GM19023 (cell line): ENCODE data around the gene ANKRD11.
"Not testable (repeated sequence)": the region's sequence is repeated elsewhere in the genome, so short reads cannot be mapped to it uniquely, and the experiment has no call there.

Source experiments
- ATAC-seq: cut with Tn5 transposase; IDR thresholded peaks from one replicate; pipeline ENCODE4 v1.9.1; 2021; ENCODE audit warnings: mild to moderate bottlenecking, moderate library complexity; ENCODE audit not compliant: unreplicated experiment

Gene ANKRD11

DNA sequence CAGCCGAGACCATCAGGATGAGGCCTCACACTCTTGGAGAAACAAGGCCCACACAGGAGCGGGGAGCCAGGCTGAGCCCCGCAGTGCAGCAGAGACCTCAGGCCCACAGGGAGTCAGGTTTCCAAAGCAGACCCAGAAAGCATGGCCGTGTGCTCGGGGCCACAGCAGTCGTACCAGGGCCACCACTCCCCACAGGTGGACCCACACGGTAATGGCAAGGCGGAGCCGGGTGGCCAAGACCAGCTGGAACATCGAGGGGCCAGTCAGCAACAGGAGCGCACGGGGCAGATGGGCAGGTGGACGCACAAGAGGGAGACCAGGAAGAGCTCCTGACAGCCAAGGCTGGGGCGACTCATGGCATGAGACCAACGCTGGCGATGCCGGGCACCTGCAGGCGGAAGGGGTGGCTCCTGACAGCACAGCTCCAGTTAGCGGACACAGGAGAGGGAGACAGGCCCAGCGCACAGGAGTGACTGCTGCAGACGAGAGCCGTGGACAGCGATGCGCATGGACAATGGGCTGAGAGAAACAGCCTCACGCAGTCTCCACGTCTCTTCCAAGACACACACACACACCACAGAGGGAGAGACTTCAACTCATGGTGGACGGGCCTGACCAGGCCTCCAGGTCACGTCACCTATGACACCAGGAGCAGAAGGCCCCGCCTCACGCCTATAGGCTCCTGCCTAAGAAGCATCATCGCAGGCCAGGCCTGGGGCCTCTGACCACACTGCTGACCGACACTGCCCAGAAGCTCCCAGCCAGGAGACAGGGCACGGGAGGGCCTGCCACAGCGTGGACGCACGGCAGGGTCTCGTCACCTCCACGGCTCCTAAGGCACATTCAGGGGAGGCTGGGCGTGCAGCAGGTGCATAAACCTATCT is 214.3 kb downstream of the ANKRD11 start:
- ATAC-seq = no peak

- no peak for ATAC-seq
Observed at GRCh38 chr16:89275284-89275584, 215.1 kb downstream of the ANKRD11 start.

DNA sequence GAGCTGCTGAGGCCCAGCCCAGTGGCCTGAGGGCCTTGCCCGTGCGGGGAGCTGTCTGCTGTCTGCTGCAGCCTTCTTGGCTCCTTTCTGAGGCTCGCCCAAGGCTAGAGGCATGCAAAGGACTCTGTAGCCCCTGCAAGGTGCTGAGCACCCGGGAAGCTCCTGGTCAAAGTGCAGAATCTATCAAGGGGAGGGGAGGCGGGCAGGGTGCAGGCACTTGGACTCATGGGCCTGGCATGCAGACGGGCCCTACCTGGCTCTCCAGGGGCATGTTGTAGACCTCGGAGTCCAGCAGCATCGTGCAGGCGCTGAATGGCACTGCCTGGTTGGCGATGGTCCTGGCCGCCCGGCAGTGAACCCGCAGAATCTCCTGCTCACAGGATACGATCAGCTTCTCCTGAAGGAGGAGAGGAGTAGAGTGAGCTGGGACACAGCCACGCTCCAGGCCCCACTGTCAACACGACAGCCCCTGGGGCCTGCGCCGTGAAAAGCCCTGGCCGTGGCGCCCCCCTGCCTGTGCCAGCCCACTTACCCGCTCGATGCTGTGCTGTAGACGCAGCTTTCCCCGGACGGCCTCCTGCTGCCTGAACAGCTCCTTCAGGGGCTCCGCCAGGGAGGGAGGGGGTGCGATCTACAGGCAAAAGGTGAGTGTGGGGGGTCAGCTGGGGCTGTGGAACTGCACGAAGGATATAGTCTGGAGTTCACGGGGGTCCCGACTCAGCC is 215.6 kb downstream of the ANKRD11 start:
- no peak for ATAC-seq

DNA sequence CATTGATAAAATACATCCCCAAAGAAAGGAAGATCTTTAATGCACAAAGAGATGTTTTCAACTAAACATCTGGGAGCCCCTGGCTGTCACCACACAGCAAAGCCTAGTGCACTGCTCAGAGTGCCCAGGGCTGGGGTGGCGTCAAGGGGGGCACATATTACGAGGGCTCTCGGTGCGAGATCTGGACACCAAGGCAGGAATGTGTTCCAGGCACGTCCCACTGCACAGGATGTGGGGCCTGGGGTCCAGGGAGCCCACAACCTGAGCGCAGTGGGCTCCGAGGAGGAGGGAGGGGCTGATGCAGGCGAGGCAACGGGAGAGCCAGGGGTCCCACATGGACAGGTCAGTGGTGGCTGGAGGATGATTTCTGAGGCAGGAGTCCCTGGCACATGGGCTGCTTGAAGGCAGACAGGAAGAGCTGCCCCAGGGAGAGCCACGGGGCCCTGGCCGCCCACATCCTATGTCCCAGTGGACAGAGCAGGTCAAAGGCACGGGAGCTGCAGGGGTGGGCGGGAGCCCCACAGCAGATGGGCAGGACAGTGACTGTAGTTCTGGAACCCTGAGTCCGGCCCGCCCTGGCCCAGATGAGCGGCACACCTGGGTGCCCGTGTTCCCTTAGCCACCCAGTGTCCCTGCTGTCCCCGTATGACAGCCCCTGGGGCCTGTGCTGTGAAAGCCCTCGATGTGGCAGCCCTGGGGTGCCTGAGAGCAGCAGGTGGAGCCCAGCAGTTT is 216.5 kb downstream of the ANKRD11 start:
- ATAC-seq = no peak

DNA sequence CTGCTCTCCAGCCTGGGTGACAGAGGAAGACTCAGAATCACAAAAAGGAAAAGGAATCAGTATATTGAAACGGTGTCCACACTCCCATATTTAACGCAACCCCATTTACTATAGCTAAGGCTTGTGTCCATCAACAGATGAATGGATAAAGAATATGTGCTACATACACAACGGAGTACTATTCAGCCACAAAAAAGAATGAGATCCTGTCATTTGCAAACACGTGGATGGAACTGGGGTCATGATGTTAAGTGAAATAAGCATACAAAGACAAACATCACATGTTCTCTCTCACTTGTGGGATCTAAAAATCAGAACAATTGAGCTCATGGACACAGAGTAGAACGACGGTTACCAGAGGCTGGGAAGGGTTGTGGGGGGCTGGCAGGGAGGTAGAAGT is 217.7 kb downstream of the ANKRD11 start:
- ATAC-seq = no peak

- ATAC-seq = no peak
Observed at GRCh38 chr16:89270666-89271345, 219.6 kb downstream of the ANKRD11 start.

DNA sequence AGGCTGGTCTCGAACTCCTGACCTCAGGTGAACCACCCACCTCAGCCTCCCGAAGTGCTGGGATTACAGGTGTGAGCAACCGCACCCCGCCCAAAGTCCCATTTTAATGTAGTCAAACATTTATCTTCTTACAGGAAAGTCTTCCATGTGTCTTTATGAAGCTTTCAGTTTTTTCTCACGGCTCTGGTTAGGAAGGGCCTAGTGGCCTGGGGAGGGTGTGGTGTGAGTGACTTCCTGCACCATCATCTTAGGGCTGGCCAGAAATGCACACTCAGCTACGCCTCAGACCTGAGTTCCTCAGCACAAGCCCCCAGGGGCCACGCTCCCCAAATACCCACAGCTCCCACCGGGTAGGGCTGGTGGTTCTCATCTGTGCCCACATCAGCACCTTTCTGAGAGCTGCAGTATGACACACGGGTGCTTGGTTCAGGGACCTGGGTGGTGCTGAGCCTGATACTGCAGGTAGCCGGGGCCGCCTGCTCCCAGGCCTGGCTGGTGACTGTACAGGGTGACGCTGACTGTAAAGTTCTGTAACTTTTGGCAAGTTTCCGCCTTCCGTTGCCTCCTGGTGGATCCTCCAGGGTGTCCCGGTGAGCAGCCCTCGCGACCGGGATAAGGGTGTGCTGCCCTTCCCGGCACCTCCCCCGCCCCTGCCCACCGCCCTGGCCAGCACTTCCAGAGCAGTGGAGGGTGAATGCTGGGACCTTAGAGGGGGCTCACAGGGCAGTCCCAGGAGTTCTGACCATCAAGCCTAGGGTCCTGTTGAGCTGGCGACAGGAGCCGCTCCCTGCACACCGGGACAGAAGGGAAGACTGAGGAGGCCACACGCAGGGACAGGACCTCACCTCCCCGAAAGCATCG is 220.3 kb downstream of the ANKRD11 start:
- ATAC-seq = no peak

- ATAC-seq = no peak
Observed at GRCh38 chr16:89268987-89269735, 221.2 kb downstream of the ANKRD11 start.

DNA sequence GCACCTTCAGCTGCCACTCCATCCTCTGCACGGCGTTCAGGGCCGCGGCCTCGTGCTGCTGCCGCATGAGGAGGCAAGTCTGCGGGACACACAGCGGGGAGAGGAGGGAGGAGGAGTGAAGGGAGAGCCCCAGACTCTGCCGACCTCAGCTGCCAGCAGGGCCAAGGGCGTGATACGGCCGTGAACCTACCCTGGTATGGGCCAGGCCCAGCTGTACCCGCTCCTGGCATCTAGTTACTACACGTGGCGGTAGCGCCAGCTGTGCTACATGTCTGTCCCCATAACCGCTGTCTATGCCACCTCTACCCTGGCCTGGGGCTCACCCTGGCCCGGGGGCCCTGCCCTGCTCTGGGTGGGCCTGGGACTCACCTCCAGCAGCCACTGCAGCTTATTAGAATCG is 221.8 kb downstream of the ANKRD11 start:
- ATAC-seq = no peak

GRCh38 chr16:89267746-89268145 is 222.6 kb downstream of the ANKRD11 start:
- ATAC-seq = not testable (repeated sequence)

DNA sequence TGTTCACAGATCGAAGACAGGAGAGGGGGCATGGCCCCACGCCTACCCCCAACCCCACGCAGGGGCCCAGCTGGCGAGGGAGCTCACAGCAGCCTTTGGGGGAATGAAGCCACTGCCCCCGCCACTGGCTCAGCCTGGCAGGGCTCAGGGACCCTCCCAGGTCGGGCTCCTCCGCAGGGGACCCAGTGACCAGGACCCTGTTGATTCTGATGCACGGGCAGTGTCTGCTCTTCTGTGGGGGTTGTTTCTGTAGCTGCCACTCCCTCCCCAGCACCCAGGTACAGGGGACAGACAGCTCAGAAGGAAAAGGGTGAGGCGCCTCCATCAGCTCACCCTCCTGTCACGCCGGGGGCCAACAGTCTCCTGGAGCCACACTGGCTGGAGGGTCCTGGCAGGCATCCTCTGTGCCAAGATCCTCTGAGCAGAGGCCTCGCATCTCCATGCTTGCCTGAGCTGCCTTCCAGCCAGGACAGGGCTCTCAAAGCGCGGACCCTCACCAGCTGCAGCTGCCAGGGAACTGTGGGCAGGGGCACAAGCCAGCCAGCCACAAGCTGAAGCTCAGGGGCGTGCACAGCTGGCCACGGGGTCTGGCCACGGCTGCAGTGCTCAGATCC is 223.7 kb downstream of the ANKRD11 start:
- ATAC-seq = no peak

DNA sequence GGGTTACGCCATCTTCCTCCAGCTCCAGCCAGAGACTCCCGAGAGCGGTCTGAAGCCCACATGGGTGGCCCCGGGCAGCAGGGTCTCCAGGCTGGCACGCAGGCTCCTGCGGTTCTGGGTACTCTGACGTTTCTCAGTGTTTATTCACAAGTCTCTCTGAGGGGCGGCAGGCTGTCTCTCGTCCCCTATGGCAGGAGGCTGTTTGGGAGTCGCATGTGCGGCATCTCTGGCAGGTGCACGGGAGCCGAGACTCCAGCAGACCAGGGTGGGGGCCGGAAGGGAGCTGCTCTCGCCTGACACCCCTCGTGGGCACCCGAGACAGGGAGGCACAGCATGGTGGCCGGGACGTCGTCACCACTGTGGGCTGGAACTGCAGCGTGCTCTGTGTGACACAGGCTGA is 224.7 kb downstream of the ANKRD11 start:
- ATAC-seq = no peak

GRCh38 chr16:89264800-89265550 is 225.4 kb downstream of the ANKRD11 start:
- ATAC-seq = no peak

DNA sequence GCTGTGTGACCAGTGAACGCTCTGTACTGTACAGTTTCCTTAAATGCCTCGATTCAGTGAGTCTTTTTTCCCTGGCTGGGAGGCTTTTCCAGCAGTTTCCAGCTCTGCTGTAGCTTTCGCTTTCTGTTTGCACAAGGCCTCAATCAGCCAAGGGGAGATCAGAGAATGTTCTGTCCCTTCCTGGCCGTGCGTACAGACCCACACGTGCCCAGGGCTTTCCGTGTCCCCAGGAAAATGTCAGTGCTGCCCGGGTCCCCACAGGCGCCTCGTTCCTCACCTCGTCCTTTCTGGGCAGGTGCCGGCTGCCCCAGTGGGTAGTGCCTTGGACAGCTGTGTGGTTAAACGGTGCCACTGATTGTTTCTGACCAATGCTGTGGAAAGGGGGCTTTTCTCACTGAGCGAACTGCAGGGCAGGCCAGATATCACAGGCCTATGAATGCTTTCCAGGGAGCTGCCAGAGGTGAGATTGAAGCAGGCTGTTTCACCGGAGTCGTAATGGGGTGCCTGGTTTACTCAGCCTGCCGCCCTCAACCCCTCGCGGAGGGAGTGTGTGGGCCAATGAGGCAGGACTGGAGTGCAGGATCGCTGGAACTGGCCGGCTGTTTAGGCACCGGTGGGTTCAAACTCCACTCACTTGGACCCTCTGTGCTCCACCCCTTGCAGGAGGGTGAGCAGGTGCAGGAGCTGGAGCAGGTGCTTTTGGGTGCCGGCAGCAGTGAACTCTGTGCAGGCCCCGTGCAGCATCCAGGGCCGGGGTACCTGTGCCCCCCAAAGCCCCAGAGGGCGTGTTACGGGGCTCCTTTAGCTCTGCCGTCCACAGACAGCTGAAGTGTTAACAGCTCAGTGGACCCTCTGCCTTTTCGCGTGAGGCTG is 228.4 kb downstream of the ANKRD11 start:
- ATAC-seq = no peak

- ATAC-seq = not testable (repeated sequence)
Observed at GRCh38 chr16:89259901-89260300, 230.5 kb downstream of the ANKRD11 start.

DNA sequence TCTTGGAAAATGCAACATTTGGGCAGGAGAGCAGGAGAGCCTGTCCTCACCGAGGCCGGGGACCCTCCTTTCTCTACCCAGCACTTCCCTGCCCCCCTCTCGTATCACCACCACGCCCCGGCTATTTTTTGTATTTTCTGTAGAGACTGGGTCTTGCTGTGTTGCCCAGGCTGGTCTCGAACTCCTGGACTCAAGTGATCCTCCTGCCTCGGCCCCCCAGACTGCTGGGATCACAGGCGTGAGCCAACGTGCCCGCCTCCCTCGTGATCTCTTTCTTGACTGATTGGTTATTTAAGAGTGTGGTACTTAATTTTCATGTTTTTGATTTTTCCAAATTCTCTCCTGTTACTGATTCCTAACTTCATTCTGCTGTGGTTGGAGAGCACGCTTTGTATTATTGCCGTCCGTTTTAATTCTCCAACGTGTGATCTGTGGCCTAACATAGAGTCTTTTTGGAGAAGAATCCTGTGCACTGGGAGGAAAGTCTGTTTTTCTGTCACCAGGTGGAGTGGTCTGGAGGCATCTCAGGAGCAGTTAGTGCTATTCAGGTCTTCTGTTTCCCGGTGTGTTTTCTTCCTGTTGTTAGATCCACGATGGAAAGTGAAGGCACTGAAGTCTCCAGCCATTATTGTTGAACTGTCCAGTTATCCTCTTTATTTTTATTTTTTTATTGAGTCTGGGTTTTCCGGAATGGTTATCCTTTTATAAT is 232.4 kb downstream of the ANKRD11 start:
- ATAC-seq = no peak

- no peak for ATAC-seq
Observed at GRCh38 chr16:89257281-89257731, 233.1 kb downstream of the ANKRD11 start.
